Nephron (organoid): ENCODE results near the gene METRNL.

Source experiments
- H3K27ac Mint-ChIP-seq, 3 experiments: 2 replicates each; pipeline ENCODE4 v1.8.0; 2020; ENCODE audit warnings: mixed read lengths in 3 of 3, mild to moderate bottlenecking in 2 of 3, moderate library complexity in 1 of 3
- H3K27me3 Mint-ChIP-seq: 2 replicates; pipeline ENCODE4 v1.8.0; 2021; ENCODE audit warnings: low read depth, mild to moderate bottlenecking, moderate library complexity, mixed read lengths
- H3K36me3 Mint-ChIP-seq: 2 replicates; pipeline ENCODE4 v1.8.0; 2020; ENCODE audit warnings: low read depth, mixed read lengths
- H3K4me1 Mint-ChIP-seq: 2 replicates; pipeline ENCODE4 v1.8.0; 2020; ENCODE audit warnings: mixed read lengths
- H3K4me3 Mint-ChIP-seq, 3 experiments: 2 replicates each; pipeline ENCODE4 v1.8.0; 2020; ENCODE audit warnings: mild to moderate bottlenecking in 3 of 3, mixed read lengths in 3 of 3, moderate library complexity in 2 of 3
- H3K9me3 Mint-ChIP-seq: 2 replicates; pipeline ENCODE4 v1.8.0; 2020; ENCODE audit warnings: mixed read lengths
- TF ChIP-seq, protein P1 (sequence below), 3 experiments: fragments of 200-600 bp; sonication (generic); IDR thresholded peaks; one replicate each; pipeline ENCODE4 v1.5.0; 2021; ENCODE audit warnings: antibody characterized with exemption in 3 of 3; ENCODE audit not compliant: unreplicated experiment in 3 of 3

METRNL gene

DNA sequence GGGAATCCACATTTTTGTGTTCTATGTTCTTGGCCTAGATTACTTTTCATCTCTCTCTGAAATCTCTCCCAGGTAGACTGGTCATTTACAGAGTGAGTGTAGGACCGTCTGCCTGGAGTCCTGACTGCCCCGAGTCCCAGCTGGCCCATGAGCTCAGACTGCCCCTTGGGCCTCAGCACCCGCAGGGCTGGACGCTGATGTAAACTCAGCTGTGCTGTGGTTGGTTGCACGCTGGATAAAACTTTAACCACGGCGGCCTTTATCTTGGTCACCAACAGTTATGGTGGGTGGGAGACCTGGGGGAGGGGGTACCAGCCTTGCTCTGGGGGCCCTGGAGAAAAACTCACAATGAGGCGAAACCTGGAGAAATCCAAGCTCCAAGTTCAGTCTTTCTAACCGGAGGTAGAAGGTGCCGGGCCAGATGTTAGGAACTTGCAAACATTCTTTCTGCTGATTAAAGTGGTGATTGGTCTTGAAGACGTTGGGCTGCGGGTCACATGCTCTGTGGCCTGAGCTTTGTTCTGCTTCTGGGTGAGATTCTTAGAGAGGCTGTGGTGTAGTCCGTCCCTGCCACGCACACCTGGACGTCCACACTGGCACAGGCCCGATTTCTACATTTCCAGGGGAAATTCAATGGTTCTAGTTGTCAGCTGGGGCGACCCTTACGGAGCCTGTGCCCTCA is 6.9 kb downstream of the METRNL start:
- H3K36me3 Mint-ChIP-seq = peaks cover 13% of the 10 kb centered on the region
- peak overlapping the region; percentile 78 to 93 (median 93) for H3K27ac Mint-ChIP-seq
- TF ChIP-seq, protein P1, sequence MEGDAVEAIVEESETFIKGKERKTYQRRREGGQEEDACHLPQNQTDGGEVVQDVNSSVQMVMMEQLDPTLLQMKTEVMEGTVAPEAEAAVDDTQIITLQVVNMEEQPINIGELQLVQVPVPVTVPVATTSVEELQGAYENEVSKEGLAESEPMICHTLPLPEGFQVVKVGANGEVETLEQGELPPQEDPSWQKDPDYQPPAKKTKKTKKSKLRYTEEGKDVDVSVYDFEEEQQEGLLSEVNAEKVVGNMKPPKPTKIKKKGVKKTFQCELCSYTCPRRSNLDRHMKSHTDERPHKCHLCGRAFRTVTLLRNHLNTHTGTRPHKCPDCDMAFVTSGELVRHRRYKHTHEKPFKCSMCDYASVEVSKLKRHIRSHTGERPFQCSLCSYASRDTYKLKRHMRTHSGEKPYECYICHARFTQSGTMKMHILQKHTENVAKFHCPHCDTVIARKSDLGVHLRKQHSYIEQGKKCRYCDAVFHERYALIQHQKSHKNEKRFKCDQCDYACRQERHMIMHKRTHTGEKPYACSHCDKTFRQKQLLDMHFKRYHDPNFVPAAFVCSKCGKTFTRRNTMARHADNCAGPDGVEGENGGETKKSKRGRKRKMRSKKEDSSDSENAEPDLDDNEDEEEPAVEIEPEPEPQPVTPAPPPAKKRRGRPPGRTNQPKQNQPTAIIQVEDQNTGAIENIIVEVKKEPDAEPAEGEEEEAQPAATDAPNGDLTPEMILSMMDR (IDR thresholded peaks at IDR 0.05; ENCODE audit: unreplicated experiment in 3 of 3) = no peak
- H3K4me3 Mint-ChIP-seq = peak overlapping the region; percentile 33 to 49 (median 45)
- peaks cover 49% of the 10 kb centered on the region for H3K4me1 Mint-ChIP-seq
- no peaks in the 10 kb centered on the region for H3K9me3 Mint-ChIP-seq
- H3K27me3 Mint-ChIP-seq = peaks cover 13% of the 10 kb centered on the region

DNA sequence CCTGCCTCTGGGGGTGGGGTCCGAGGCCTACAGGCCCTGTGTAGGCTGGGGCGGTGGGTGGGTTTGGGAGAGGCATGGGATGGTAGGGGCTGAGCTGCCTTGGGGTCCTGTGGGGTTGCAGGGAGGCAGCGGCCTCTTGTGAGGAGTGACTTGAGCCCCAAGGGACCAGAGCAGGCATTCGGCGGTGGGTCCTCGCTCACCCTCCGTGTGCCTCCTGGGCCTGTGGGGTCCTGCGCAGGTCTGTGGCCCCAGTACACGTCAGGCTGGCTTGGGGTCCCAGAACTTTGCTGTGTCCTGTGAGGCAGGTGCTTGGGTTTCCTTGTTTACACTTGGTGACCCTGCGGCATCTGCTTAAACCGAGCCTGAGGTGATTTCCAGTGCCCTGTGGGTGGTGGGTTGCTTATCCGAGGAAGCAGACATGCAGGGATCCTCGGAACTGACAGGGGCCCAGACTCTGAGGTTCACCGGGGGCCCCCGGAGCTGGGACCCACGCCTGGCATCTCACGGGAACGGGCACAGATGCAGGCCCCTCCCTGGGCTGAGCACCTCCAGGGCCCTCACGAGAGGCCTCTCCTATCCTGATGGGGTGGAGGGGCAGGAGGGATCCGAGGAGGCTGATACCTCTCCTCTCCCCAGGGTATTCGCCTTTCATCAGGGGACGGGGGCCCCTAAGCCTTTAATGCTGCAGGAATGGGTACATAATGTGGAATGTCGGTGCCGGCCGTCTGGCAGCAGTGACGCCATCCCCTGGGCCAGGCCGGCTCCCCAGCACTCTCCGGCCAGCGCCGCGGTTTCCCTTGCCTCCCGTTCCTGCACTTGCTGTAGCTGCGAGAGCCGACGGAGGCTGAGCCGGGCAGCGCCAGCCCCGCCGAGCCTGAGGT is 7.7 kb downstream of the METRNL start:
- H3K36me3 Mint-ChIP-seq = peaks cover 13% of the 10 kb centered on the region
- peaks cover 48% of the 10 kb centered on the region for H3K4me1 Mint-ChIP-seq
- TF ChIP-seq, protein P1 (IDR thresholded peaks at IDR 0.05; ENCODE audit: unreplicated experiment in 3 of 3) = no peak
- peak overlapping the region in 1 of 3 experiments; percentile 33 for H3K4me3 Mint-ChIP-seq
- H3K27me3 Mint-ChIP-seq = peaks cover 8% of the 10 kb centered on the region
- H3K27ac Mint-ChIP-seq = peak overlapping the region; percentile 78 to 93 (median 93)
- no peaks in the 10 kb centered on the region for H3K9me3 Mint-ChIP-seq

DNA sequence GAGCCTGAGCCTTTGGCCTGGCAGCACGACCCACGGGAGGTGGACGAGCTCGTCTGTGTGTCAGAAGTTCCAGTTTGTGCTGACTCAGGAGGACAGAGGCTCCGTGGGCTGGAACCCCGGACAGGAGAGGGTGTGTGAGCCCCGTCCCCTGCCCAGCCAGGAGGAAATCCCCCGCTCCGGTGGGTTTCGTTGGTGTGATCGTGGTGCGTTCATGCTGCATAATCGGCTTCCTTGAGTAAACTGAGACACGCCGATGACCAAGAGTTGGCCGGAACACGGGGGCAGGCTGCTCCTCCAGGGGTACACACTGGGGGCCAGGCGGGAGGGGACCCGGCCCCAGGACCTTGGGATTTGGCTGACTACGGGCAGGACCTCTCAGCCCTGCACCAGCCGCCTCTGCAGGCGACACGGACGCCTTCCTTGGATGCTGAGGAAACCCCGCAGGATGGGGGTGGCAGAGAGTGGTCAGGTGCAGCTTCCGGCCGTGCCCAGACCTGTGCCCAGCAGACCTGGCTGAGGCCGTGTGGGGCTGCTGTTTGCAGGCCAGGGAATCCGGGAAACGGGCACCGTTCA is 8.5 kb downstream of the METRNL start:
- H3K4me3 Mint-ChIP-seq = no peak overlapping the region
- H3K36me3 Mint-ChIP-seq = peaks cover 13% of the 10 kb centered on the region
- H3K4me1 Mint-ChIP-seq = peaks cover 41% of the 10 kb centered on the region
- H3K27me3 Mint-ChIP-seq = peaks cover 5% of the 10 kb centered on the region
- TF ChIP-seq, protein P1 (IDR thresholded peaks at IDR 0.05; ENCODE audit: unreplicated experiment in 3 of 3) = no peak
- no peaks in the 10 kb centered on the region for H3K9me3 Mint-ChIP-seq
- H3K27ac Mint-ChIP-seq = peak overlapping the region in 1 of 3 experiments; percentile 30

DNA sequence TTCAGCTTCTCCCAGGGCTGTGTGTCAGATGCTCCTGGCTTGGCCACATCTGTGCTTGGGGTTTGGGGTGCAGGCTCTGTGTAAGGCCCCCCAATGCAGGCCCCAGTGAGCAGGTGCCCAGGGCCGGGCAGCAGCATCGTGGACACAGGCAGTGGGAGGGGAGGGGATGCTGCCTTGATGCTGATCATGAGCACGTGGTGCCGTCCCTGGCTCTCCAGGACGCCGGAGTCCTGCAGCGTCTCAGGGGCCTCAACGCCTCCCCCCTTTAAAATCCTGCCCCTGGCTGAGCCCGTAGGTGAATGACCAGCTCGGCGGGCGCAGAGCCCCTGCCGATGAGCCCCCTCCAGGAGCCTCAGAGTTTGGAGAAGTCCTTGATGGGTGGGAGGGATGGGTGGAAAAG is 9.0 kb downstream of the METRNL start:
- TF ChIP-seq, protein P1 (IDR thresholded peaks at IDR 0.05; ENCODE audit: unreplicated experiment in 3 of 3) = no peak
- H3K27me3 Mint-ChIP-seq = peaks cover 3% of the 10 kb centered on the region
- peaks cover 35% of the 10 kb centered on the region for H3K4me1 Mint-ChIP-seq

DNA sequence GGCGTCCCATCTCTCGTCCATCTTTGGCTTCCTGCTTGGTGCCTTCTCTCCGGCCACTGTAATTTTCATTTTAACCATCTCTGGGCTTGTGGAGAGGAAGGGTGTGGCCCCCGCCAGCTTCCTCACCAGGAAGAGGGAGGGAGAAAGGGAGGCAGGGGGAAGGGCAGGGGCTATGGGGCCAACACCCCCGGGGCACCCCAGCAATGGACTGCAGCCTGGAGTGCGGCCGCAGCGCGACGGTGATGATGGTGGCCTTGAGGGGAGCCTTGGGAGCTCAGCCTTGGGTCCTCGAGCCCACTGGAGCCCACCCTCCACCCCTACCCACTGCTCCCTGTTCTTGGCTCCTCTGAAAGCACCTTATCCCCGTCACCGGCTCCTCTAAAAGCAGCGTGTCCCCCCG is 9.5 kb downstream of the METRNL start:
- peaks cover 3% of the 10 kb centered on the region for H3K27me3 Mint-ChIP-seq
- no peaks in the 10 kb centered on the region for H3K9me3 Mint-ChIP-seq
- H3K4me1 Mint-ChIP-seq = peaks cover 31% of the 10 kb centered on the region
- peaks cover 13% of the 10 kb centered on the region for H3K36me3 Mint-ChIP-seq
- H3K27ac Mint-ChIP-seq = peak overlapping the region; percentile 46 to 93 (median 76)
- H3K4me3 Mint-ChIP-seq = peak overlapping the region in 1 of 3 experiments; percentile 11
- TF ChIP-seq, protein P1 (IDR thresholded peaks at IDR 0.05; ENCODE audit: unreplicated experiment in 3 of 3) = no peak

More for the DNA sequence above, 9.0 kb downstream of the METRNL start:
- Mint-ChIP-seq H3K9me3 (no peaks in the 10 kb centered on the region), H3K4me3 (no peak overlapping the region), H3K27ac (no peak overlapping the region), H3K36me3 (peaks cover 13% of the 10 kb centered on the region)
